Measurements from ENCODE around the gene ZNF219. TPM values are rescaled to one million over a fixed set of nuclear protein-coding genes. Genes with fewer than 3 reads are reported as not detected.

The ZNF219 gene
- total and polyA plus RNA-seq, 2 of the 13 experiments (the other 11 are each of a cell fraction or from before 2014, with no cell fraction given): 34.5 to 36.6 TPM

GRCh38 chr14:21054123-21054767, 44.2 kb downstream of the ZNF219 start (continued):
- TF ChIP-seq TAF1 (CRISPR knock-in tag; IDR thresholded peaks at IDR 0.05) (peak; percentile 50; the same call in 1 of the 2 replicates), REPIN1 (CRISPR knock-in tag; IDR thresholded peaks at IDR 0.05; ENCODE audit: borderline replicate concordance, low read depth) (peak; percentile 91), HNF1B (CRISPR knock-in tag; IDR thresholded peaks at IDR 0.05) (peak; percentile 99), ZFP36L1 (CRISPR knock-in tag; IDR thresholded peaks at IDR 0.05) (no peak; the same call in 1 of the 2 replicates), ZNF615 (CRISPR knock-in tag; IDR thresholded peaks at IDR 0.05; ENCODE audit: borderline replicate concordance) (peak; percentile 61; the same call in 1 of the 2 replicates), ZNF260 (CRISPR knock-in tag; IDR thresholded peaks at IDR 0.05; ENCODE audit: borderline replicate concordance, low read depth) (no peak), PAX8 (CRISPR knock-in tag; IDR thresholded peaks at IDR 0.05; ENCODE audit: borderline replicate concordance) (no peak), MEIS1 (CRISPR knock-in tag; IDR thresholded peaks at IDR 0.05; ENCODE audit: borderline replicate concordance) (peak; percentile 93), DPF2 (CRISPR knock-in tag; IDR thresholded peaks at IDR 0.05; ENCODE audit: borderline replicate concordance, low read depth) (peak; percentile 98), THAP11 (CRISPR knock-in tag; IDR thresholded peaks at IDR 0.05) (peak; percentile 83), ZMYM4 (CRISPR knock-in tag; IDR thresholded peaks at IDR 0.05) (peak; percentile 75), MXD4 (CRISPR knock-in tag; IDR thresholded peaks at IDR 0.05) (peak; percentile 49; the same call in 1 of the 2 replicates), ARID4A (CRISPR knock-in tag; IDR thresholded peaks at IDR 0.05; ENCODE audit: borderline replicate concordance) (peak; percentile 59; the same call in 1 of the 2 replicates)
- TF ChIP-seq, protein P1, sequence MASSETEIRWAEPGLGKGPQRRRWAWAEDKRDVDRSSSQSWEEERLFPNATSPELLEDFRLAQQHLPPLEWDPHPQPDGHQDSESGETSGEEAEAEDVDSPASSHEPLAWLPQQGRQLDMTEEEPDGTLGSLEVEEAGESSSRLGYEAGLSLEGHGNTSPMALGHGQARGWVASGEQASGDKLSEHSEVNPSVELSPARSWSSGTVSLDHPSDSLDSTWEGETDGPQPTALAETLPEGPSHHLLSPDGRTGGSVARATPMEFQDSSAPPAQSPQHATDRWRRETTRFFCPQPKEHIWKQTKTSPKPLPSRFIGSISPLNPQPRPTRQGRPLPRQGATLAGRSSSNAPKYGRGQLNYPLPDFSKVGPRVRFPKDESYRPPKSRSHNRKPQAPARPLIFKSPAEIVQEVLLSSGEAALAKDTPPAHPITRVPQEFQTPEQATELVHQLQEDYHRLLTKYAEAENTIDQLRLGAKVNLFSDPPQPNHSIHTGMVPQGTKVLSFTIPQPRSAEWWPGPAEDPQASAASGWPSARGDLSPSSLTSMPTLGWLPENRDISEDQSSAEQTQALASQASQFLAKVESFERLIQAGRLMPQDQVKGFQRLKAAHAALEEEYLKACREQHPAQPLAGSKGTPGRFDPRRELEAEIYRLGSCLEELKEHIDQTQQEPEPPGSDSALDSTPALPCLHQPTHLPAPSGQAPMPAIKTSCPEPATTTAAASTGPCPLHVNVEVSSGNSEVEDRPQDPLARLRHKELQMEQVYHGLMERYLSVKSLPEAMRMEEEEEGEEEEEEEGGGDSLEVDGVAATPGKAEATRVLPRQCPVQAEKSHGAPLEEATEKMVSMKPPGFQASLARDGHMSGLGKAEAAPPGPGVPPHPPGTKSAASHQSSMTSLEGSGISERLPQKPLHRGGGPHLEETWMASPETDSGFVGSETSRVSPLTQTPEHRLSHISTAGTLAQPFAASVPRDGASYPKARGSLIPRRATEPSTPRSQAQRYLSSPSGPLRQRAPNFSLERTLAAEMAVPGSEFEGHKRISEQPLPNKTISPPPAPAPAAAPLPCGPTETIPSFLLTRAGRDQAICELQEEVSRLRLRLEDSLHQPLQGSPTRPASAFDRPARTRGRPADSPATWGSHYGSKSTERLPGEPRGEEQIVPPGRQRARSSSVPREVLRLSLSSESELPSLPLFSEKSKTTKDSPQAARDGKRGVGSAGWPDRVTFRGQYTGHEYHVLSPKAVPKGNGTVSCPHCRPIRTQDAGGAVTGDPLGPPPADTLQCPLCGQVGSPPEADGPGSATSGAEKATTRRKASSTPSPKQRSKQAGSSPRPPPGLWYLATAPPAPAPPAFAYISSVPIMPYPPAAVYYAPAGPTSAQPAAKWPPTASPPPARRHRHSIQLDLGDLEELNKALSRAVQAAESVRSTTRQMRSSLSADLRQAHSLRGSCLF (CRISPR knock-in tag; IDR thresholded peaks at IDR 0.05; ENCODE audit: borderline replicate concordance): no peak

Data from HepG2 (cell line).